Measurements from ENCODE around the gene MBD5. TPM values are rescaled to one million over a fixed set of nuclear protein-coding genes. Genes with fewer than 3 reads are reported as not detected.

MBD5 gene
- polyA plus RNA-seq, 1 of the 3 experiments (the other 2 are of a cell fraction), result 7.4 TPM

DNA sequence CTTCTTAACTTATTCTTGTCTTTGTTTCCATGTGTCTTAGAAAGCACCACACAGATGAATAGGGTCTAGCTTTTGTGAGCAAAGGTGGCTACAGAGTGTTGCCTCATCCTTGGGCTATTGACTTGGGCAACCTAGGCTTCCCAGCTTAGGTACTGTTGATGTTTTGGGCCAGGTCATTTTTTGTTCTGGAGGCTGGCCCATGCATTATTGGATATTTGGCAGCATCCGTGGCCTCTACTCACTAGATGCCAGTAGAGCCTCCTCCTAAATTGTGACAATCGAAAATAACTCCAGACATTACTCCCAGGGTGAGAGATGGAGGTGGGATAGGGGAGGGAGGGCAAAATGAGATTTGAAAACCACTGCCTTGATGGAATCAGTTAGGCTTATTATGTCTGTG lies 496.4 kb downstream of the MBD5 start:
- Histone ChIP-seq H3K4me1 (ENCODE audit: control insufficient read depth in 1 of 2, insufficient read depth in 2 of 2, low read depth in 1 of 2, low read length in 1 of 2) (no peaks in the 10 kb centered on the region; a peak in 2 of 4 replicates), H3K9me2 (no peaks in the 10 kb centered on the region), H3K79me2 (ENCODE audit: insufficient read depth) (no peaks in the 10 kb centered on the region), H3K9ac (no peak overlapping the region), H3F3A (replicated peaks; ENCODE audit: insufficient read depth) (no peaks in the 10 kb centered on the region), H3K4me2 (no peak overlapping the region), H4K20me1 (ENCODE audit: insufficient read depth) (no peaks in the 10 kb centered on the region), H3K4me3 (ENCODE audit: low read depth in 2 of 2, low read length in 1 of 2) (no peak overlapping the region), H3K27me3 (ENCODE audit: insufficient read depth) (no peaks in the 10 kb centered on the region), H3K27ac (ENCODE audit: low read depth in 2 of 2, low read length in 1 of 2) (no peak overlapping the region), H2AFZ (ENCODE audit: low read depth) (no peak overlapping the region), H3K9me3 (no peaks in the 10 kb centered on the region), H3K36me3 (replicated peaks in 1 of 2; ENCODE audit: control insufficient read depth in 1 of 2, insufficient read depth in 2 of 2, low read length in 1 of 2) (peaks cover 0 to 7% of the 10 kb centered on the region in 2 experiments)
- TF ChIP-seq, protein P1, sequence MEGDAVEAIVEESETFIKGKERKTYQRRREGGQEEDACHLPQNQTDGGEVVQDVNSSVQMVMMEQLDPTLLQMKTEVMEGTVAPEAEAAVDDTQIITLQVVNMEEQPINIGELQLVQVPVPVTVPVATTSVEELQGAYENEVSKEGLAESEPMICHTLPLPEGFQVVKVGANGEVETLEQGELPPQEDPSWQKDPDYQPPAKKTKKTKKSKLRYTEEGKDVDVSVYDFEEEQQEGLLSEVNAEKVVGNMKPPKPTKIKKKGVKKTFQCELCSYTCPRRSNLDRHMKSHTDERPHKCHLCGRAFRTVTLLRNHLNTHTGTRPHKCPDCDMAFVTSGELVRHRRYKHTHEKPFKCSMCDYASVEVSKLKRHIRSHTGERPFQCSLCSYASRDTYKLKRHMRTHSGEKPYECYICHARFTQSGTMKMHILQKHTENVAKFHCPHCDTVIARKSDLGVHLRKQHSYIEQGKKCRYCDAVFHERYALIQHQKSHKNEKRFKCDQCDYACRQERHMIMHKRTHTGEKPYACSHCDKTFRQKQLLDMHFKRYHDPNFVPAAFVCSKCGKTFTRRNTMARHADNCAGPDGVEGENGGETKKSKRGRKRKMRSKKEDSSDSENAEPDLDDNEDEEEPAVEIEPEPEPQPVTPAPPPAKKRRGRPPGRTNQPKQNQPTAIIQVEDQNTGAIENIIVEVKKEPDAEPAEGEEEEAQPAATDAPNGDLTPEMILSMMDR (IDR thresholded peaks at IDR 0.05), result no peak
- TF ChIP-seq TEAD4 (IDR thresholded peaks at IDR 0.05; ENCODE audit: borderline replicate concordance, insufficient read depth), result no peak
- no peak for TF ChIP-seq FOSL2 (IDR thresholded peaks at IDR 0.05; ENCODE audit: borderline replicate concordance, low read depth)
- TF ChIP-seq GABPA (IDR thresholded peaks at IDR 0.05; ENCODE audit: low read depth), result no peak
- TF ChIP-seq, protein P2, sequence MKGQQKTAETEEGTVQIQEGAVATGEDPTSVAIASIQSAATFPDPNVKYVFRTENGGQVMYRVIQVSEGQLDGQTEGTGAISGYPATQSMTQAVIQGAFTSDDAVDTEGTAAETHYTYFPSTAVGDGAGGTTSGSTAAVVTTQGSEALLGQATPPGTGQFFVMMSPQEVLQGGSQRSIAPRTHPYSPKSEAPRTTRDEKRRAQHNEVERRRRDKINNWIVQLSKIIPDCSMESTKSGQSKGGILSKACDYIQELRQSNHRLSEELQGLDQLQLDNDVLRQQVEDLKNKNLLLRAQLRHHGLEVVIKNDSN (IDR thresholded peaks at IDR 0.05; ENCODE audit: borderline replicate concordance, low read depth), result no peak
- no peak for TF ChIP-seq NFIC (IDR thresholded peaks at IDR 0.05; ENCODE audit: borderline replicate concordance)
- no peak for TF ChIP-seq CHD2 (IDR thresholded peaks at IDR 0.05; ENCODE audit: low read length, partially characterized antibody)
- TF ChIP-seq FOXJ3 (CRISPR knock-in tag; IDR thresholded peaks at IDR 0.05), result no peak
- TF ChIP-seq, protein P3, sequence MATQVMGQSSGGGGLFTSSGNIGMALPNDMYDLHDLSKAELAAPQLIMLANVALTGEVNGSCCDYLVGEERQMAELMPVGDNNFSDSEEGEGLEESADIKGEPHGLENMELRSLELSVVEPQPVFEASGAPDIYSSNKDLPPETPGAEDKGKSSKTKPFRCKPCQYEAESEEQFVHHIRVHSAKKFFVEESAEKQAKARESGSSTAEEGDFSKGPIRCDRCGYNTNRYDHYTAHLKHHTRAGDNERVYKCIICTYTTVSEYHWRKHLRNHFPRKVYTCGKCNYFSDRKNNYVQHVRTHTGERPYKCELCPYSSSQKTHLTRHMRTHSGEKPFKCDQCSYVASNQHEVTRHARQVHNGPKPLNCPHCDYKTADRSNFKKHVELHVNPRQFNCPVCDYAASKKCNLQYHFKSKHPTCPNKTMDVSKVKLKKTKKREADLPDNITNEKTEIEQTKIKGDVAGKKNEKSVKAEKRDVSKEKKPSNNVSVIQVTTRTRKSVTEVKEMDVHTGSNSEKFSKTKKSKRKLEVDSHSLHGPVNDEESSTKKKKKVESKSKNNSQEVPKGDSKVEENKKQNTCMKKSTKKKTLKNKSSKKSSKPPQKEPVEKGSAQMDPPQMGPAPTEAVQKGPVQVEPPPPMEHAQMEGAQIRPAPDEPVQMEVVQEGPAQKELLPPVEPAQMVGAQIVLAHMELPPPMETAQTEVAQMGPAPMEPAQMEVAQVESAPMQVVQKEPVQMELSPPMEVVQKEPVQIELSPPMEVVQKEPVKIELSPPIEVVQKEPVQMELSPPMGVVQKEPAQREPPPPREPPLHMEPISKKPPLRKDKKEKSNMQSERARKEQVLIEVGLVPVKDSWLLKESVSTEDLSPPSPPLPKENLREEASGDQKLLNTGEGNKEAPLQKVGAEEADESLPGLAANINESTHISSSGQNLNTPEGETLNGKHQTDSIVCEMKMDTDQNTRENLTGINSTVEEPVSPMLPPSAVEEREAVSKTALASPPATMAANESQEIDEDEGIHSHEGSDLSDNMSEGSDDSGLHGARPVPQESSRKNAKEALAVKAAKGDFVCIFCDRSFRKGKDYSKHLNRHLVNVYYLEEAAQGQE (IDR thresholded peaks at IDR 0.05; ENCODE audit: low read depth, low read length), result no peak
- no peak for DNase-seq
- CTCF ChIA-PET, result interaction anchor here (1.1 kb wide), 1 partner anchor 11 kb away, joined by 3 read pairs; no protein-coding TSS in a partner anchor
- WGBS (ENCODE audit: low lambda C conversion rate), result 72% methylated on average over 2 of the region's 2 CpGs
- POLR2A ChIA-PET, result no interaction called here

DNA sequence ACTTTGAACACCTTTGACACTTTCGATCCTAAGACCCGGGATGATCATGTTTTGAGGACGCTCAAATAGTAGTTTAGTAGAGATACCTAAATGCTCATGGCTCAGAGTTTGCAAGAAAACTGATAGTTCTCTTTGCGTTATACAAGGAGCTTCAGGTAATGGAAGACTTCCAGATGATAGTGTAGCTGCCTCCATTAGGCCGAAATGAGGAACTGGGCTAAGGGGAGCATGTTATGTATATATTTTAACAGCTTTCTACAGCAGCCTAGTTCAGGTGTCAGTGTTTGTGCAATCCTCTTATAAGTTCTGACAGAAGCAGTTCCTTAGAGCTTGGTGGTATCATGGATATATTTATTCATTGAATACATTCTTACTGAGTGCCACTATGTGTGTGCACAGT lies 496.9 kb downstream of the MBD5 start:
- no peak for DNase-seq
- H3K4me3 ChIP-seq (ENCODE audit: low read depth in 2 of 2, low read length in 1 of 2), result no peak overlapping the region
- H4K20me1 ChIP-seq (ENCODE audit: insufficient read depth), result no peaks in the 10 kb centered on the region
- no peaks in the 10 kb centered on the region; a peak in 1 of 4 replicates for H3K4me1 ChIP-seq (ENCODE audit: control insufficient read depth in 1 of 2, insufficient read depth in 2 of 2, low read depth in 1 of 2, low read length in 1 of 2)
- H3F3A ChIP-seq (replicated peaks; ENCODE audit: insufficient read depth), result no peaks in the 10 kb centered on the region
- H2AFZ ChIP-seq (ENCODE audit: low read depth), result no peak overlapping the region
- no peaks in the 10 kb centered on the region for H3K27me3 ChIP-seq (ENCODE audit: insufficient read depth)
- H3K79me2 ChIP-seq (ENCODE audit: insufficient read depth), result no peaks in the 10 kb centered on the region
- CTCF ChIA-PET, result interaction anchor here (1.1 kb wide), 1 partner anchor 12 kb away, joined by 3 read pairs; no protein-coding TSS in a partner anchor
- 95% methylated on average over 5 of the region's 5 CpGs for WGBS (ENCODE audit: low lambda C conversion rate)
- H3K9me3 ChIP-seq, result no peaks in the 10 kb centered on the region
- H3K9me2 ChIP-seq, result no peaks in the 10 kb centered on the region
- POLR2A ChIA-PET, result no interaction called here
- no peak overlapping the region for H3K9ac ChIP-seq
- H3K27ac ChIP-seq (ENCODE audit: low read depth in 2 of 2, low read length in 1 of 2), result no peak overlapping the region
- peaks cover 0 to 3% of the 10 kb centered on the region in 2 experiments for H3K36me3 ChIP-seq (replicated peaks in 1 of 2; ENCODE audit: control insufficient read depth in 1 of 2, insufficient read depth in 2 of 2, low read length in 1 of 2)
- no peak overlapping the region for H3K4me2 ChIP-seq
- no peak for TF ChIP-seq GATA2 (CRISPR knock-in tag; IDR thresholded peaks at IDR 0.05)
- no peak for TF ChIP-seq FOXJ3 (CRISPR knock-in tag; IDR thresholded peaks at IDR 0.05)
- no peak for TF ChIP-seq NRF1 (IDR thresholded peaks at IDR 0.05; ENCODE audit: low read depth, low read length)
- TF ChIP-seq, protein P3 (IDR thresholded peaks at IDR 0.05; ENCODE audit: low read depth, low read length), result no peak
- TF ChIP-seq CHD2 (IDR thresholded peaks at IDR 0.05; ENCODE audit: low read length, partially characterized antibody), result no peak
- TF ChIP-seq FOXM1 (IDR thresholded peaks at IDR 0.05; ENCODE audit: low read depth), result no peak
- TF ChIP-seq, protein P4, sequence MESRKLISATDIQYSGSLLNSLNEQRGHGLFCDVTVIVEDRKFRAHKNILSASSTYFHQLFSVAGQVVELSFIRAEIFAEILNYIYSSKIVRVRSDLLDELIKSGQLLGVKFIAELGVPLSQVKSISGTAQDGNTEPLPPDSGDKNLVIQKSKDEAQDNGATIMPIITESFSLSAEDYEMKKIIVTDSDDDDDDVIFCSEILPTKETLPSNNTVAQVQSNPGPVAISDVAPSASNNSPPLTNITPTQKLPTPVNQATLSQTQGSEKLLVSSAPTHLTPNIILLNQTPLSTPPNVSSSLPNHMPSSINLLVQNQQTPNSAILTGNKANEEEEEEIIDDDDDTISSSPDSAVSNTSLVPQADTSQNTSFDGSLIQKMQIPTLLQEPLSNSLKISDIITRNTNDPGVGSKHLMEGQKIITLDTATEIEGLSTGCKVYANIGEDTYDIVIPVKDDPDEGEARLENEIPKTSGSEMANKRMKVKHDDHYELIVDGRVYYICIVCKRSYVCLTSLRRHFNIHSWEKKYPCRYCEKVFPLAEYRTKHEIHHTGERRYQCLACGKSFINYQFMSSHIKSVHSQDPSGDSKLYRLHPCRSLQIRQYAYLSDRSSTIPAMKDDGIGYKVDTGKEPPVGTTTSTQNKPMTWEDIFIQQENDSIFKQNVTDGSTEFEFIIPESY (IDR thresholded peaks at IDR 0.05; ENCODE audit: borderline replicate concordance, low read depth), result no peak
- TF ChIP-seq MXI1 (IDR thresholded peaks at IDR 0.05; ENCODE audit: low read depth, low read length), result no peak
- TF ChIP-seq GABPA (IDR thresholded peaks at IDR 0.05; ENCODE audit: low read depth), result no peak

Data from SK-N-SH (cell line).